Gastroesophageal sphincter (tissue), 4 donors: ENCODE results near the gene MAN2A1. TPM values are rescaled to one million over a fixed set of nuclear protein-coding genes. Genes with fewer than 3 reads are reported as not detected.

ENCODE experiments used
- ATAC-seq: fragments of 150-250 bp; one replicate; pipeline ENCODE4 v1.9.1; 2016; ENCODE audit warnings: mild to moderate bottlenecking, moderate library complexity
- H3K27ac ChIP-seq, 4 donors: fragments of 200-600 bp; sonication (generic) in 3 of 4; 1 replicate in 3 of 4; 2 replicates in 1 of 4; pipeline ENCODE4 v1.5.1; 2016 to 2019
- H3K27me3 ChIP-seq: fragments of 200-600 bp; sonication (generic); one replicate; pipeline ENCODE4 v1.5.1; 2019
- H3K36me3 ChIP-seq, 2 donors: fragments of 200-600 bp; sonication (generic); one replicate each; pipeline ENCODE4 v1.5.1; 2019; ENCODE audit warnings: control low read depth in 1 of 2
- H3K4me1 ChIP-seq, 3 donors: fragments of 200-600 bp; sonication (generic); 1 replicate in 2 of 3; 2 replicates in 1 of 3; pipeline ENCODE4 v1.5.1; 2016 to 2019; ENCODE audit warnings: control low read depth in 2 of 3
- H3K4me3 ChIP-seq, 2 donors: fragments of 200-600 bp; sonication (generic); one replicate each; pipeline ENCODE4 v1.5.1; 2019; ENCODE audit warnings: mild to moderate bottlenecking in 1 of 2, moderate library complexity in 1 of 2
- H3K9me3 ChIP-seq, 3 donors: fragments of 200-600 bp; sonication (generic); one replicate each; pipeline ENCODE4 v1.5.1; 2017 to 2019; ENCODE audit warnings: control low read depth in 2 of 3
- CTCF ChIP-seq, 4 experiments: fragments of 200-600 bp in 2 of 4; fragments of 450-650 bp in 2 of 4; sonication (generic) in 1 of 4; IDR thresholded peaks; one replicate each; pipeline ENCODE4 v1.5.1; 2017 to 2019; ENCODE audit warnings: antibody characterized with exemption in 4 of 4, mild to moderate bottlenecking in 2 of 4, moderate library complexity in 2 of 4
- EP300 ChIP-seq: sonication (generic); formaldehyde crosslinking; IDR thresholded peaks from one replicate; pipeline ENCODE4 v1.6.1; 2017; ENCODE audit warnings: antibody characterized with exemption, mild to moderate bottlenecking
- POLR2A ChIP-seq, 2 donors: fragments of 450-650 bp; IDR thresholded peaks; one replicate each; pipeline ENCODE4 v1.6.1; 2017; ENCODE audit warnings: antibody characterized with exemption in 2 of 2, mild to moderate bottlenecking in 2 of 2, moderate library complexity in 1 of 2
- POLR2AphosphoS5 ChIP-seq: sonication (generic); formaldehyde crosslinking; IDR thresholded peaks from one replicate; pipeline ENCODE4 v1.6.1; 2017; ENCODE audit warnings: antibody characterized with exemption
- WGBS, 2 donors: methylation state at CpG; one replicate each; pipeline ENCODE4 v1.1.5; 2018; ENCODE audit warnings: low coverage in 1 of 2; 5-methylcytosine and 5-hydroxymethylcytosine counted together
- total RNA-seq, 4 donors: library from RNA; depleted of rRNA; stranded (reverse); fragments of >200 nt; gene quantifications; one replicate each; pipeline ENCODE4 v1.1.0, GENCODE V29; 2016

The MAN2A1 gene
- total RNA-seq, 4 donors from 2014 or later: 19.6 to 55.6 (median 34.1) TPM

DNA sequence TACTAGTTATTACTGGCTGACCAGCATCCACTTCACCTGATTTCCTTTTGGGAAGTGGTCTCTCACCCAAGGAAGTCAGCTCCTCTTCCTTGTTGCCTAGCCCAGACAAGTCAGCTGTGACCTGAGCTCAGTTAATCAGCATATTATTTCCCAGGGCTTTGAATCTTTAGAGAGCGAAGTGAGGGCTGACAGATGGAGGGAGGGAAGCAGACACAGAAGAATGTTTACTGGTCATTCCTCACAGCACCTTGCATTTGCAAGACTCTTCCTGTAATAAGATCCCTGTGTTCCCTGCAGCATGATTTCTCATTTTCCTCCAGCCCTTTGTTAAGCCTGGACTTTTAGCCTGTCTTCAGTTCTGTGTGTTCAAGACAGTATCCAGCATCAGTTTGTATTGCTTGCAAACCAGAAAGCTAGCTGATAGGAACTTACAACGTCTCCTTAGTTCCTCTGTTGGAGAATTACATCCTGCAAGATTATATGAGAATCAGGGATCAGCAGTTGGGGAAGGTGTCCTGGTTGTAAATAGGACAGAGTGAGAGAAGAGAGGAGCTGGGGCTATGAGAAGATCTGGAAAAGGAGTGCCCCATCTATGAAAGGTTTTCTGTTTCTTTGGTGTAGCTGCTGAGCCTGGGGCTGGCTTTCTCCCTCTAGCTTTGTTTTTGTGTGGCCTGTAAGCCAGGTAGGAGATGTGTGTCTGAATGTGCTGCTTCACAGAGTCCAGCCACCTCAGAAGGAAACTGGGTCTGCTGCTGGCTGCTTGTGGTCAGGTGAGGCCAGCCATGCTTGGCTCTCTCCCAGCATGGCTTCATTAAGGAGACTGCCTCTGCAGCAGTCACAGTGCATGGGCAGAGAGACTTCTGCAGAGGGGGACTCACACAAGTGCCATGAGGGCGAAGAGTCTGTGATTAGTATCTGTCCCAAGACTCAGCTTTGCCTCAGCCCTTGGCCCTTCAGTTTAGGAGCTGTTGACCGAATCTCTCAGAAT, 50.3 kb downstream of the MAN2A1 start:
- Histone ChIP-seq H3K36me3 (no peaks in the 10 kb centered on the region), H3K9me3 (no peaks in the 10 kb centered on the region), H3K27me3 (no peaks in the 10 kb centered on the region), H3K4me1 (peaks cover 0 to 46% (median 14%) of the 10 kb centered on the region in 3 donors), H3K27ac (peak overlapping the region in 1 of 4 donors; percentile 33), H3K4me3 (no peak overlapping the region)
- ATAC-seq: no peak
- WGBS, 2 donors: 45 to 71% methylated on average over 1 to 4 of the region's 4 CpGs
- no peak for TF ChIP-seq CTCF (IDR thresholded peaks at IDR 0.05)
- no peak for TF ChIP-seq POLR2AphosphoS5
- TF ChIP-seq EP300: no peak
- TF ChIP-seq POLR2A (IDR thresholded peaks at IDR 0.05): no peak

GRCh38 chr5:109740966-109741365, 51.2 kb downstream of the MAN2A1 start:
- Histone ChIP-seq H3K27ac (peak overlapping the region in 1 of 4 donors; percentile 33), H3K4me1 (peaks cover 0 to 46% (median 14%) of the 10 kb centered on the region in 3 donors), H3K9me3 (no peaks in the 10 kb centered on the region), H3K36me3 (no peaks in the 10 kb centered on the region), H3K27me3 (no peaks in the 10 kb centered on the region), H3K4me3 (no peak overlapping the region)
- ATAC-seq: no peak
- TF ChIP-seq POLR2A (IDR thresholded peaks at IDR 0.05): no peak
- no peak for TF ChIP-seq POLR2AphosphoS5
- TF ChIP-seq CTCF (IDR thresholded peaks at IDR 0.05): no peak
- TF ChIP-seq EP300: no peak
- 25 to 30% methylated on average over 1 of the region's 1 CpG for WGBS, 2 donors

- Histone ChIP-seq H3K36me3 (no peaks in the 10 kb centered on the region), H3K4me1 (peaks cover 0 to 46% (median 14%) of the 10 kb centered on the region in 3 donors), H3K27ac (peak overlapping the region in 1 of 4 donors; percentile 33), H3K27me3 (no peaks in the 10 kb centered on the region), H3K4me3 (no peak overlapping the region), H3K9me3 (no peaks in the 10 kb centered on the region)
- 38 to 88% methylated on average over 1 of the region's 1 CpG for WGBS, 2 donors
- ATAC-seq: no peak
- TF ChIP-seq POLR2A (IDR thresholded peaks at IDR 0.05) (no peak), POLR2AphosphoS5 (no peak), EP300 (no peak)
These were observed 51.7 kb downstream of the MAN2A1 start for GRCh38 chr5:109741390-109741789.

DNA sequence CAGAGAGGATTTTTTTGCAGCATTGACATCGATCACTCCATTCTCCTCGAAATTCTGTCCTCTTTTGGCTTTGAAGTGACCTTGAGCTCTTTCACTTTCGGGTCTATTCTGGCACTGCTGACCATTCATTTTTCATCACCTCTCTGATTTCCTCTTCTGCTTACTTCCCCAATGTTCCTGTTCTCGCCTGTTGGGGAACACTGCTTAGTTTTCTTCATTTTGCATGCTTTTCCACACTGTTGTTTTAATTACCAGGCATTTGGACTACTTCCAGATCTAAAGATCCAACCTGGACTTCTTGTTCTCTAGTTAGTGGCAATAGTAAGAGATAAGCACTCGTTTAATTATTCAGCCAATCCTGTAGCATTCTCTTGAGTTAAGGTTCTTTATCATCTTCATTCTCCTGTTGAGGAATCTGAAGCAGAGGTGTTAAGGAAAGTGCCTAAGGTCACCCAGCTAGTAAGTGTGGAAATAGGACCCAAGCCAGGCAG, 53.4 kb downstream of the MAN2A1 start:
- TF ChIP-seq EP300 (no peak), POLR2A (IDR thresholded peaks at IDR 0.05) (no peak), POLR2AphosphoS5 (no peak)
- ATAC-seq: peak; percentile 43
- Histone ChIP-seq H3K27ac (peak overlapping the region in 2 of 4 donors; percentile 25 to 33), H3K9me3 (no peaks in the 10 kb centered on the region), H3K36me3 (no peaks in the 10 kb centered on the region), H3K27me3 (no peaks in the 10 kb centered on the region), H3K4me3 (no peak overlapping the region), H3K4me1 (peaks cover 0 to 46% (median 14%) of the 10 kb centered on the region in 3 donors)
- WGBS, 2 donors: 70% methylated on average over 5 of the region's 5 CpGs

DNA sequence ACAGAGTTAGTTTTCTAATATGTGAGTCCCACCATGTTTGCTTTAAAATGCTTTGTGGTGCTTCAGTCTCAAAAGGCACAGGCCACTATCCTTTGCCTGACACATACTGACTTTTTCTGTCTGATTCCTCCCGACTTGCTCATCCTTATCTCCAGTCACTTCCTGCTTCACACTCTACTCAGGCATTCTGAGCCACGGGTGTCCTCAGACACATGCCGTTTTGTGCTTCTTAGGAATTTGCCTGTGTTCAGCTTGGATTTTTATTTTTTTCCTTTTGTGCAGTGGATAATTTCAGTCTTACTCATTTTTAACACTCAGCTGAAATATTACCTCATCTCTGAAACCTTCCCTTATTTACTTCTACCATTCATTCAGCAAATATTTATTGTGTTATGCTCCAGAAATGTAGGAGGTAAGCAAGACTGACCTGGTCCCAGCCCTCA, 54.1 kb downstream of the MAN2A1 start:
- WGBS, 2 donors: 44 to 52% methylated on average over 3 of the region's 3 CpGs
- H3K27ac ChIP-seq: peak overlapping the region in 1 of 4 donors; percentile 33
- H3K36me3 ChIP-seq: no peaks in the 10 kb centered on the region

More for the DNA sequence above, 54.1 kb downstream of the MAN2A1 start:
- TF ChIP-seq CTCF (IDR thresholded peaks at IDR 0.05) (no peak), POLR2AphosphoS5 (no peak), POLR2A (IDR thresholded peaks at IDR 0.05) (no peak), EP300 (no peak)
- no peaks in the 10 kb centered on the region for H3K27me3 ChIP-seq
- H3K9me3 ChIP-seq: no peaks in the 10 kb centered on the region
- ATAC-seq: peak; percentile 69
- H3K4me1 ChIP-seq: peaks cover 0 to 46% (median 14%) of the 10 kb centered on the region in 3 donors
- H3K4me3 ChIP-seq: no peak overlapping the region
